SK-N-SH (cell line): ENCODE measurements around the gene PRMT2. TPM values are rescaled to one million over a fixed set of nuclear protein-coding genes. Genes with fewer than 3 reads are reported as not detected.

Experiments
- CTCF ChIA-PET: fragments of 300-600, 350-600 bp; formaldehyde crosslinking; extraction: SDS; loops from one replicate; lab custom pipeline; 2021; lab: Yijun Ruan, JAX
- POLR2A ChIA-PET: fragments of 350-600 bp; sonication (Branson Sonifier 250); formaldehyde crosslinking; extraction: SDS; loops from one replicate; lab custom pipeline; 2020; ENCODE audit warnings: antibody characterized with exemption, inconsistent platforms; lab: Yijun Ruan, JAX
- DNase-seq: peaks from one replicate; pipeline ENCODE4 v3.0.0; 2012
- H2AFZ ChIP-seq: fragments of 200-600 bp; sonication (generic); 2 replicates; pipeline ENCODE4 v1.8.1; 2016; ENCODE audit warnings: antibody characterized with exemption, mild to moderate bottlenecking, low read depth
- H3F3A ChIP-seq: fragments of 200-600 bp; sonication (generic); replicated peaks from 2 replicates; pipeline ENCODE3; 2016; ENCODE audit warnings: antibody characterized with exemption, mild to moderate bottlenecking; ENCODE audit not compliant: insufficient read depth
- H3K27ac ChIP-seq, 2 experiments: fragments of 200-500 bp in 1 of 2; fragments of 200-600 bp in 1 of 2; sonication (Bioruptor generic) in 1 of 2; sonication (generic), shearing (Covaris generic) in 1 of 2; 2 replicates each; pipeline versions ENCODE4 v1.5.1 to v1.6.1; 2014 to 2016; ENCODE audit warnings: low read depth in 2 of 2, inconsistent platforms in 1 of 2, low read length in 1 of 2, mild to moderate bottlenecking in 1 of 2, mixed read lengths in 1 of 2
- H3K27me3 ChIP-seq: fragments of 200-600 bp; sonication (generic), shearing (Covaris generic); 2 replicates; pipeline ENCODE4 v1.6.1; 2016; ENCODE audit warnings: mixed run types; ENCODE audit not compliant: insufficient read depth
- H3K36me3 ChIP-seq, 2 experiments: fragments of 200-500 bp in 1 of 2; fragments of 200-600 bp in 1 of 2; sonication (Bioruptor generic) in 1 of 2; sonication (generic) in 1 of 2; replicated peaks in 1 of 2; 2 replicates each; pipeline versions ENCODE3 to v1.5.1; 2014 to 2016; ENCODE audit warnings: low read length in 1 of 2, mild to moderate bottlenecking in 1 of 2; ENCODE audit not compliant: insufficient read depth in 2 of 2, control insufficient read depth in 1 of 2
- H3K4me1 ChIP-seq, 2 experiments: fragments of 200-500 bp in 1 of 2; fragments of 200-600 bp in 1 of 2; sonication (Bioruptor generic) in 1 of 2; sonication (generic), shearing (Covaris generic) in 1 of 2; 2 replicates each; pipeline versions ENCODE4 v1.5.1 to v1.6.1; 2014 to 2016; ENCODE audit warnings: low read depth in 1 of 2, low read length in 1 of 2, mixed run types in 1 of 2; ENCODE audit not compliant: insufficient read depth in 2 of 2, control insufficient read depth in 1 of 2
- H3K4me2 ChIP-seq: fragments of 200-600 bp; sonication (generic), shearing (Covaris generic); 2 replicates; pipeline ENCODE4 v1.6.1; 2017; ENCODE audit warnings: mixed run types
- H3K4me3 ChIP-seq, 2 experiments: fragments of 200-500 bp in 1 of 2; fragments of 200-600 bp in 1 of 2; sonication (Bioruptor generic) in 1 of 2; sonication (generic), shearing (Covaris generic) in 1 of 2; 2 replicates each; pipeline versions ENCODE4 v1.5.1 to v1.8.1; 2014 to 2016; ENCODE audit warnings: low read depth in 2 of 2, inconsistent platforms in 1 of 2, low read length in 1 of 2, mild to moderate bottlenecking in 1 of 2, mixed read lengths in 1 of 2, moderate library complexity in 1 of 2
- H3K79me2 ChIP-seq: fragments of 200-600 bp; sonication (generic); 2 replicates; pipeline ENCODE4 v1.8.1; 2017; ENCODE audit warnings: mild to moderate bottlenecking; ENCODE audit not compliant: insufficient read depth
- H3K9ac ChIP-seq: fragments of 200-600 bp; sonication (generic); 2 replicates; pipeline ENCODE4 v1.6.1; 2017; ENCODE audit warnings: mixed run types
- H3K9me2 ChIP-seq: fragments of 200-600 bp; sonication (generic); 2 replicates; pipeline ENCODE4 v1.6.1; 2017; ENCODE audit warnings: mixed run types
- H3K9me3 ChIP-seq: fragments of 200-600 bp; sonication (generic); 2 replicates; pipeline ENCODE4 v1.6.1; 2017; ENCODE audit warnings: mixed run types, mild to moderate bottlenecking, moderate library complexity
- H4K20me1 ChIP-seq: fragments of 200-600 bp; sonication (generic); 2 replicates; pipeline ENCODE4 v1.6.1; 2017; ENCODE audit warnings: mild to moderate bottlenecking, mixed run types; ENCODE audit not compliant: insufficient read depth
- CHD2 ChIP-seq: fragments of 150-350 bp; IDR thresholded peaks from 2 replicates; pipeline ENCODE4 v1.6.1; 2018; ENCODE audit warnings: low read length; ENCODE audit not compliant: partially characterized antibody
- FOSL2 ChIP-seq: IDR thresholded peaks from 2 replicates; pipeline ENCODE4 v1.4.0; 2012; ENCODE audit warnings: low read depth, mild to moderate bottlenecking, moderate library complexity, borderline replicate concordance
- GABPA ChIP-seq: IDR thresholded peaks from 2 replicates; pipeline ENCODE4 v1.4.0; 2012; ENCODE audit warnings: low read depth, mild to moderate bottlenecking
- IRF3 ChIP-seq: fragments of 150-350 bp; IDR thresholded peaks from 2 replicates; pipeline ENCODE4 v1.6.1; 2016; ENCODE audit warnings: mild to moderate bottlenecking, low read depth, low read length
- NRF1 ChIP-seq: IDR thresholded peaks from 2 replicates; pipeline ENCODE4 v1.6.1; 2012; ENCODE audit warnings: low read depth, mild to moderate bottlenecking, low read length
- PBX3 ChIP-seq: IDR thresholded peaks from 2 replicates; pipeline ENCODE4; 2012
- RXRA ChIP-seq: IDR thresholded peaks from 2 replicates; pipeline ENCODE4 v1.4.0; 2012; ENCODE audit warnings: low read depth, mild to moderate bottlenecking, borderline replicate concordance
- SIN3A ChIP-seq: IDR thresholded peaks from 2 replicates; pipeline ENCODE4 v1.6.1; 2012; ENCODE audit warnings: low read depth, mild to moderate bottlenecking, low read length, moderate library complexity, borderline replicate concordance
- SMC3 ChIP-seq: IDR thresholded peaks from 2 replicates; pipeline ENCODE4 v1.6.1; 2012; ENCODE audit warnings: low read depth, low read length, improper control_type of control experiment
- TCF12 ChIP-seq: IDR thresholded peaks from 2 replicates; pipeline ENCODE4 v1.4.0; 2012
- WGBS: methylation state at CpG from one replicate; pipeline ENCODE4 v1.1.6; 2017; ENCODE audit warnings: low lambda C conversion rate; 5-methylcytosine and 5-hydroxymethylcytosine counted together
- polyA plus RNA-seq, 3 experiments: library from polyadenylated mRNA; depleted of rRNA; stranded (reverse); fragments of >200 nt; gene quantifications; 2 replicates each; pipeline ENCODE4 v1.2.3, GENCODE V29; 2012

The PRMT2 gene
- polyA plus RNA-seq, 1 of the 3 experiments (the other 2 are of a cell fraction) = 278 TPM

GRCh38 chr21:46663754-46664153 lies 28.3 kb downstream of the PRMT2 start:
- no peaks in the 10 kb centered on the region for H4K20me1 ChIP-seq
- TF ChIP-seq RXRA = no peak
- no peak for TF ChIP-seq PBX3
- no peak for TF ChIP-seq CHD2
- TF ChIP-seq NRF1 = no peak
- TF ChIP-seq IRF3 = no peak
- TF ChIP-seq TCF12 = no peak
- no peak for TF ChIP-seq SIN3A
- TF ChIP-seq GABPA = no peak
- TF ChIP-seq FOSL2 = no peak
- H3K4me2 ChIP-seq = no peak overlapping the region
- H3K4me3 ChIP-seq = no peak overlapping the region
- ChIA-PET POLR2A (no interaction called here), CTCF (no interaction called here)
- DNase-seq = no peak
- peaks cover 0 to 3% of the 10 kb centered on the region in 2 experiments; a peak in 1 of 4 replicates for H3K4me1 ChIP-seq
- H3K36me3 ChIP-seq = peaks cover 24 to 25% of the 10 kb centered on the region in 2 experiments
- H3K9me3 ChIP-seq = no peaks in the 10 kb centered on the region
- no peaks in the 10 kb centered on the region for H3K79me2 ChIP-seq
- no peak overlapping the region for H2AFZ ChIP-seq
- no peak overlapping the region for H3K27ac ChIP-seq
- H3K27me3 ChIP-seq = no peaks in the 10 kb centered on the region
- 88% methylated on average over 7 of the region's 8 CpGs for WGBS
- H3F3A ChIP-seq = peaks cover 10% of the 10 kb centered on the region
- no peak overlapping the region for H3K9ac ChIP-seq
- H3K9me2 ChIP-seq = no peaks in the 10 kb centered on the region

- TF ChIP-seq GABPA (no peak), SMC3 (no peak)
- Histone ChIP-seq H3K27ac (no peak overlapping the region), H3K4me3 (no peak overlapping the region), H3K36me3 (peaks cover 18 to 22% of the 10 kb centered on the region in 2 experiments), H3K4me2 (no peak overlapping the region), H3K9me3 (no peaks in the 10 kb centered on the region), H3K9me2 (no peaks in the 10 kb centered on the region), H3F3A (peaks cover 10% of the 10 kb centered on the region), H3K9ac (no peak overlapping the region), H2AFZ (no peak overlapping the region), H4K20me1 (no peaks in the 10 kb centered on the region), H3K79me2 (no peaks in the 10 kb centered on the region), H3K4me1 (peaks cover 0 to 3% of the 10 kb centered on the region in 2 experiments; a peak in 1 of 4 replicates), H3K27me3 (no peaks in the 10 kb centered on the region)
- CTCF ChIA-PET = no interaction called here
- 95% methylated on average over 24 of the region's 24 CpGs for WGBS
- POLR2A ChIA-PET = no interaction called here
- no peak for DNase-seq
Measured at GRCh38 chr21:46664316-46664995, 29.0 kb downstream of the PRMT2 start.
